ENCODE measurements around the gene ATM.

The ATM gene

DNA sequence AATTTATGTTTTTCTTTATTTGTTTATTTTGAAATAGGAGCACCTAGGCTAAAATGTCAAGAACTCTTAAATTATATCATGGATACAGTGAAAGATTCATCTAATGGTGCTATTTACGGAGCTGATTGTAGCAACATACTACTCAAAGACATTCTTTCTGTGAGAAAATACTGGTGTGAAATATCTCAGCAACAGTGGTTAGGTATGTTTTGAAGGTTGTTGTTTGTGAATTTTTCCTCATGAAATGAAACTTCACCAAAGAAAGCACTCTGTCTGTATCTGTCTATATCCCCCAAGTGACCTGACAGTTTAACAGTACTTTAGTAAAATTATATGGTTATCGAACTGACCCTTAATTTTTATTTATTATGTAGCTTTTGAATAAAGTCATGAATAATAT is 12.8 kb downstream of the ATM start:
- Histone ChIP-seq H3K27me3 (ENCODE audit: low read length) (no peaks in the 10 kb centered on the region), H3K4me2 (ENCODE audit: low read depth, low read length, poor library complexity, severe bottlenecking) (peak overlapping the region; percentile 66), H3K79me2 (ENCODE audit: insufficient read depth, low read length) (peaks cover 10% of the 10 kb centered on the region; the same call in 1 of the 2 replicates), H3K36me3 (ENCODE audit: low read length) (peaks cover 36% of the 10 kb centered on the region), H2AFZ (ENCODE audit: low read depth, low read length, severe bottlenecking) (no peak overlapping the region), H3K9me3 (ENCODE audit: insufficient read depth, low read length) (no peaks in the 10 kb centered on the region), H3K4me3 (ENCODE audit: insufficient read depth, low read length, poor library complexity, severe bottlenecking) (no peak overlapping the region), H3K9me2 (replicated peaks; ENCODE audit: insufficient read depth, low read length) (no peaks in the 10 kb centered on the region), H3K9ac (ENCODE audit: low read length) (peak overlapping the region; percentile 44; the same call in 1 of the 2 replicates), H3K27ac (ENCODE audit: low read depth, low read length) (peak overlapping the region; percentile 96), H4K20me1 (ENCODE audit: low read depth, low read length) (no peaks in the 10 kb centered on the region), H3F3A (ENCODE audit: insufficient read depth) (peaks cover 42% of the 10 kb centered on the region)
- TF ChIP-seq, protein P1, sequence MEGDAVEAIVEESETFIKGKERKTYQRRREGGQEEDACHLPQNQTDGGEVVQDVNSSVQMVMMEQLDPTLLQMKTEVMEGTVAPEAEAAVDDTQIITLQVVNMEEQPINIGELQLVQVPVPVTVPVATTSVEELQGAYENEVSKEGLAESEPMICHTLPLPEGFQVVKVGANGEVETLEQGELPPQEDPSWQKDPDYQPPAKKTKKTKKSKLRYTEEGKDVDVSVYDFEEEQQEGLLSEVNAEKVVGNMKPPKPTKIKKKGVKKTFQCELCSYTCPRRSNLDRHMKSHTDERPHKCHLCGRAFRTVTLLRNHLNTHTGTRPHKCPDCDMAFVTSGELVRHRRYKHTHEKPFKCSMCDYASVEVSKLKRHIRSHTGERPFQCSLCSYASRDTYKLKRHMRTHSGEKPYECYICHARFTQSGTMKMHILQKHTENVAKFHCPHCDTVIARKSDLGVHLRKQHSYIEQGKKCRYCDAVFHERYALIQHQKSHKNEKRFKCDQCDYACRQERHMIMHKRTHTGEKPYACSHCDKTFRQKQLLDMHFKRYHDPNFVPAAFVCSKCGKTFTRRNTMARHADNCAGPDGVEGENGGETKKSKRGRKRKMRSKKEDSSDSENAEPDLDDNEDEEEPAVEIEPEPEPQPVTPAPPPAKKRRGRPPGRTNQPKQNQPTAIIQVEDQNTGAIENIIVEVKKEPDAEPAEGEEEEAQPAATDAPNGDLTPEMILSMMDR (IDR thresholded peaks at IDR 0.05; ENCODE audit: insufficient read depth, low read length, poor library complexity, severe bottlenecking): no peak
- no peak for TF ChIP-seq EZH2phosphoT487 (conservative IDR thresholded peaks at IDR 0.05; ENCODE audit: low read length)

DNA sequence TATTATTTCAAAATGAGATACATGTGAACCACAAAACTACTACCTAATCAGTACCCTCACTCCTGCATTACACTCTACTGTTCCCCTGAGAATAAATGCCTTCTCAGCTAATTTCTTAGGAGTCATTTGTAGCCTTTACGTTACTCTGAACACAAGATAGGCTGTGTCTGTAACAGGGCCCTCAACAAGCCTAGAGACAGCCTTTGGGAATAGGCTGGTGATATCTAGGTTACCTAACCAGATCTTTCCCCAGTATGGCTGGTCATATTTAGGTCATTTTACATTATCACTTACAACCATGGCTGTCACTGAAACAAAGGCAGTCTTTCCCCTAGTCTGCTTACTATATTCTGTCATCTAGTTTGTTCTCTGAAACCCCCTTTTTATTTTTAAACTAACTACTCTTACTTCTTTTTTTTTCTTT is 14.2 kb downstream of the ATM start:
- Histone ChIP-seq H2AFZ (ENCODE audit: low read depth, low read length, severe bottlenecking) (no peak overlapping the region), H3K4me3 (ENCODE audit: insufficient read depth, low read length, poor library complexity, severe bottlenecking) (peak overlapping the region; percentile 11), H3K27ac (ENCODE audit: low read depth, low read length) (peak overlapping the region; percentile 96), H3F3A (ENCODE audit: insufficient read depth) (peaks cover 42% of the 10 kb centered on the region), H3K9me2 (replicated peaks; ENCODE audit: insufficient read depth, low read length) (no peaks in the 10 kb centered on the region), H4K20me1 (ENCODE audit: low read depth, low read length) (no peaks in the 10 kb centered on the region), H3K9ac (ENCODE audit: low read length) (peak overlapping the region; percentile 44), H3K4me2 (ENCODE audit: low read depth, low read length, poor library complexity, severe bottlenecking) (peak overlapping the region; percentile 66), H3K79me2 (ENCODE audit: insufficient read depth, low read length) (peaks cover 10% of the 10 kb centered on the region; the same call in 1 of the 2 replicates), H3K27me3 (ENCODE audit: low read length) (no peaks in the 10 kb centered on the region), H3K9me3 (ENCODE audit: insufficient read depth, low read length) (no peaks in the 10 kb centered on the region), H3K36me3 (ENCODE audit: low read length) (peaks cover 33% of the 10 kb centered on the region)
- TF ChIP-seq, protein P1 (IDR thresholded peaks at IDR 0.05; ENCODE audit: insufficient read depth, low read length, poor library complexity, severe bottlenecking): no peak
- no peak for TF ChIP-seq EZH2phosphoT487 (conservative IDR thresholded peaks at IDR 0.05; ENCODE audit: low read length)

DNA sequence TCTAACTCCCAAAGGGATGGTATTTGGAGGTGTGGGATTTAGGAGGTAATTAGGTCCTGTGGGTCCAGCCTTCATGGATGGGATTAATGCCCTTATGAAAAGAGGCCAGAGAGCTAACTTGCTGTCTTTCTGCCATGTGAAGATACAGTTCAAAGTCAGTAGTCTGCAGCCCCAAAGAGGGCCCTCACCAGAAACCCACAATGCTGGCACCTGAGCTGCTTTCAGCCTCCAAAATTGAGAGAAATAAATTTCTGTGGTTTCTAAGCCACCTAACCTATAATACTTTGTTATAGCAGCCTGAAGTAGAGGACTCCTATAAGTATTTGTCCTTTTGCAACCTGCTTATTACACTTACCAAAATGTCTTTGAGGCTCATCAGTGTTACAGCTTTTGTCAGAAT is 16.2 kb downstream of the ATM start:
- Histone ChIP-seq H3K9me3 (ENCODE audit: insufficient read depth, low read length) (no peaks in the 10 kb centered on the region), H3K4me3 (ENCODE audit: insufficient read depth, low read length, poor library complexity, severe bottlenecking) (no peak overlapping the region), H3K9me2 (replicated peaks; ENCODE audit: insufficient read depth, low read length) (no peaks in the 10 kb centered on the region), H3K9ac (ENCODE audit: low read length) (no peak overlapping the region), H3K36me3 (ENCODE audit: low read length) (peaks cover 32% of the 10 kb centered on the region), H3K79me2 (ENCODE audit: insufficient read depth, low read length) (peaks cover 10% of the 10 kb centered on the region; the same call in 1 of the 2 replicates), H3K27ac (ENCODE audit: low read depth, low read length) (peak overlapping the region; percentile 96), H2AFZ (ENCODE audit: low read depth, low read length, severe bottlenecking) (no peak overlapping the region), H3K4me2 (ENCODE audit: low read depth, low read length, poor library complexity, severe bottlenecking) (peak overlapping the region; percentile 31), H3K27me3 (ENCODE audit: low read length) (no peaks in the 10 kb centered on the region), H3F3A (ENCODE audit: insufficient read depth) (peaks cover 38% of the 10 kb centered on the region), H4K20me1 (ENCODE audit: low read depth, low read length) (no peaks in the 10 kb centered on the region)
- TF ChIP-seq EZH2phosphoT487 (conservative IDR thresholded peaks at IDR 0.05; ENCODE audit: low read length): no peak
- TF ChIP-seq, protein P1 (IDR thresholded peaks at IDR 0.05; ENCODE audit: insufficient read depth, low read length, poor library complexity, severe bottlenecking): no peak

All from SU-DHL-6 (cell line).